ENCODE data around the gene PITPNB.

The PITPNB gene

GRCh38 chr22:27827604-27828587 is 91.2 kb downstream of the PITPNB start:
- no peak overlapping the region for H3K4me3 ChIP-seq (ENCODE audit: low read length)
- TF ChIP-seq ZNF274 (IDR thresholded peaks at IDR 0.05; ENCODE audit: low read depth, low read length): no peak

GRCh38 chr22:27825174-27825573 is 93.9 kb downstream of the PITPNB start:
- TF ChIP-seq ZNF274 (IDR thresholded peaks at IDR 0.05; ENCODE audit: low read depth, low read length): no peak
- H3K4me3 ChIP-seq (ENCODE audit: low read length): no peak overlapping the region

- no peak overlapping the region for H3K4me3 ChIP-seq (ENCODE audit: low read length)
- no peak for TF ChIP-seq ZNF274 (IDR thresholded peaks at IDR 0.05; ENCODE audit: low read depth, low read length)
These were observed 95.8 kb downstream of the PITPNB start for GRCh38 chr22:27823221-27823620.

- TF ChIP-seq ZNF274 (IDR thresholded peaks at IDR 0.05; ENCODE audit: low read depth, low read length): no peak
- H3K4me3 ChIP-seq (ENCODE audit: low read length): no peak overlapping the region
These were observed 97.9 kb downstream of the PITPNB start for GRCh38 chr22:27820896-27821866.

- H3K4me3 ChIP-seq (ENCODE audit: low read length): no peak overlapping the region
- no peak for TF ChIP-seq ZNF274 (IDR thresholded peaks at IDR 0.05; ENCODE audit: low read depth, low read length)
These were observed 102.5 kb downstream of the PITPNB start for GRCh38 chr22:27816552-27816951.

- no peak for TF ChIP-seq ZNF274 (IDR thresholded peaks at IDR 0.05; ENCODE audit: low read depth, low read length)
These were observed 103.1 kb downstream of the PITPNB start for GRCh38 chr22:27815826-27816530.

GRCh38 chr22:27814993-27815392 is 104.1 kb downstream of the PITPNB start:
- H3K4me3 ChIP-seq (ENCODE audit: low read length): no peak overlapping the region
- TF ChIP-seq ZNF274 (IDR thresholded peaks at IDR 0.05; ENCODE audit: low read depth, low read length): no peak

More at GRCh38 chr22:27815826-27816530, 103.1 kb downstream of the PITPNB start:
- no peak overlapping the region for H3K4me3 ChIP-seq (ENCODE audit: low read length)

GRCh38 chr22:27811778-27812177 is 107.3 kb downstream of the PITPNB start:
- no peak for TF ChIP-seq ZNF274 (IDR thresholded peaks at IDR 0.05; ENCODE audit: low read depth, low read length)

GRCh38 chr22:27810609-27811151 is 108.4 kb downstream of the PITPNB start:
- TF ChIP-seq ZNF274 (IDR thresholded peaks at IDR 0.05; ENCODE audit: low read depth, low read length): no peak
- H3K4me3 ChIP-seq (ENCODE audit: low read length): no peak overlapping the region

More at GRCh38 chr22:27811778-27812177, 107.3 kb downstream of the PITPNB start:
- no peak overlapping the region for H3K4me3 ChIP-seq (ENCODE audit: low read length)

- TF ChIP-seq ZNF274 (IDR thresholded peaks at IDR 0.05; ENCODE audit: low read depth, low read length): no peak
- no peak overlapping the region for H3K4me3 ChIP-seq (ENCODE audit: low read length)
These were observed 109.1 kb downstream of the PITPNB start for GRCh38 chr22:27809700-27810608.

- H3K4me3 ChIP-seq (ENCODE audit: low read length): no peak overlapping the region
- no peak for TF ChIP-seq ZNF274 (IDR thresholded peaks at IDR 0.05; ENCODE audit: low read depth, low read length)
These were observed 109.8 kb downstream of the PITPNB start for GRCh38 chr22:27809226-27809603.

GRCh38 chr22:27808451-27809225 is 110.4 kb downstream of the PITPNB start:
- TF ChIP-seq ZNF274 (IDR thresholded peaks at IDR 0.05; ENCODE audit: low read depth, low read length): no peak
- no peak overlapping the region for H3K4me3 ChIP-seq (ENCODE audit: low read length)

All from GM08714 (cell line).